WTC11 (cell line): Measurements from ENCODE around the gene PIGV.

ENCODE experiments used
- FOXJ3 ChIP-seq: sonication (generic); formaldehyde crosslinking; IDR thresholded peaks from 2 replicates; pipeline ENCODE4 v1.9.0; 2021; ENCODE audit warnings: missing genetic modification reagents, mild to moderate bottlenecking, borderline replicate concordance
- NR2C2 ChIP-seq: sonication (generic); formaldehyde crosslinking; IDR thresholded peaks from 2 replicates; pipeline ENCODE4 v1.8.0; 2022; ENCODE audit warnings: mild to moderate bottlenecking, missing genetic modification reagents
- SMAD3 ChIP-seq: sonication (generic); formaldehyde crosslinking; IDR thresholded peaks from 2 replicates; pipeline ENCODE4 v1.8.0; 2022; ENCODE audit warnings: missing genetic modification reagents, mild to moderate bottlenecking, borderline replicate concordance
- TF ChIP-seq, protein P1 (sequence below): fragments of 200-600 bp; IDR thresholded peaks from 2 replicates; pipeline ENCODE4 v1.8.0; 2022; ENCODE audit warnings: antibody characterized with exemption
- TF ChIP-seq, protein P2 (sequence below): sonication (generic); formaldehyde crosslinking; IDR thresholded peaks from 2 replicates; pipeline ENCODE4 v1.8.1; 2023; ENCODE audit warnings: mild to moderate bottlenecking, missing genetic modification reagents
- TF ChIP-seq, protein P3 (sequence below): sonication (generic); formaldehyde crosslinking; IDR thresholded peaks from 2 replicates; pipeline ENCODE4 v1.8.1; 2023; ENCODE audit warnings: mild to moderate bottlenecking, missing genetic modification reagents, moderate library complexity
- TF ChIP-seq, protein P4 (sequence below): sonication (generic); formaldehyde crosslinking; IDR thresholded peaks from 2 replicates; pipeline ENCODE4 v1.8.0; 2023; ENCODE audit warnings: missing genetic modification reagents
- TF ChIP-seq, protein P5 (sequence below): sonication (generic); formaldehyde crosslinking; IDR thresholded peaks from 2 replicates; pipeline ENCODE4 v1.8.0; 2023; ENCODE audit warnings: missing genetic modification reagents, mild to moderate bottlenecking, borderline replicate concordance
- TF ChIP-seq, protein P6 (sequence below): sonication (generic); formaldehyde crosslinking; conservative IDR thresholded peaks from 2 replicates; pipeline ENCODE4 v1.8.1; 2022; ENCODE audit warnings: mild to moderate bottlenecking, missing genetic modification reagents
- TF ChIP-seq, protein P7 (sequence below): sonication (generic); formaldehyde crosslinking; IDR thresholded peaks from 2 replicates; pipeline ENCODE4 v1.8.1; 2022; ENCODE audit warnings: low read depth, mild to moderate bottlenecking, moderate library complexity, missing genetic modification reagents, borderline replicate concordance
- TF ChIP-seq, protein P8 (sequence below): sonication (generic); formaldehyde crosslinking; IDR thresholded peaks from 2 replicates; pipeline ENCODE4 v1.8.1; 2023; ENCODE audit warnings: mild to moderate bottlenecking, missing genetic modification reagents

DNA sequence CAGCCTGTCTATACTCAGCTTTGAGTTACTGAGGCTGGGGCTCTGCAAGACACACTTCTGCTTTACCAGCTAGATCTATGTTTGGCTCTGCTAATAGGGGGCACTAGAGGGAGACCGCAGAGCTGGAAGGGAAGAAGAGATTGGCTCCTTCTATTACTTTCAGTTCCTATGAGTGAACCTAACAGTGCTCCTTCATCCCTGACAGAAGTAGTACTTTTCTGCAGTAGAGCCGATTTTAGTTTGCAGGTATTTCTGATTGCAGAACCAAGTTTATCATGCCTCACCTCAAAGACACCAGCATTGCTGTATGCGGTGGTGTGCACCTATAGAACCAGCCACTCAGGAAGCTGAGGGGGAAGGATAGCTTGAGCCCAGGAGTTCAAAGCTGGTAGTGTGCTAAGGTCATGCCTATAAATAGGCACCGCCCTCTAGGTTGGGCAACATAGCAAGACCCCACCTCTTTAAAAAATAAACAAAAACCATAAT, 33.1 kb downstream of the PIGV start:
- TF ChIP-seq, protein P1, sequence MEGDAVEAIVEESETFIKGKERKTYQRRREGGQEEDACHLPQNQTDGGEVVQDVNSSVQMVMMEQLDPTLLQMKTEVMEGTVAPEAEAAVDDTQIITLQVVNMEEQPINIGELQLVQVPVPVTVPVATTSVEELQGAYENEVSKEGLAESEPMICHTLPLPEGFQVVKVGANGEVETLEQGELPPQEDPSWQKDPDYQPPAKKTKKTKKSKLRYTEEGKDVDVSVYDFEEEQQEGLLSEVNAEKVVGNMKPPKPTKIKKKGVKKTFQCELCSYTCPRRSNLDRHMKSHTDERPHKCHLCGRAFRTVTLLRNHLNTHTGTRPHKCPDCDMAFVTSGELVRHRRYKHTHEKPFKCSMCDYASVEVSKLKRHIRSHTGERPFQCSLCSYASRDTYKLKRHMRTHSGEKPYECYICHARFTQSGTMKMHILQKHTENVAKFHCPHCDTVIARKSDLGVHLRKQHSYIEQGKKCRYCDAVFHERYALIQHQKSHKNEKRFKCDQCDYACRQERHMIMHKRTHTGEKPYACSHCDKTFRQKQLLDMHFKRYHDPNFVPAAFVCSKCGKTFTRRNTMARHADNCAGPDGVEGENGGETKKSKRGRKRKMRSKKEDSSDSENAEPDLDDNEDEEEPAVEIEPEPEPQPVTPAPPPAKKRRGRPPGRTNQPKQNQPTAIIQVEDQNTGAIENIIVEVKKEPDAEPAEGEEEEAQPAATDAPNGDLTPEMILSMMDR = no peak
- TF ChIP-seq, protein P2, sequence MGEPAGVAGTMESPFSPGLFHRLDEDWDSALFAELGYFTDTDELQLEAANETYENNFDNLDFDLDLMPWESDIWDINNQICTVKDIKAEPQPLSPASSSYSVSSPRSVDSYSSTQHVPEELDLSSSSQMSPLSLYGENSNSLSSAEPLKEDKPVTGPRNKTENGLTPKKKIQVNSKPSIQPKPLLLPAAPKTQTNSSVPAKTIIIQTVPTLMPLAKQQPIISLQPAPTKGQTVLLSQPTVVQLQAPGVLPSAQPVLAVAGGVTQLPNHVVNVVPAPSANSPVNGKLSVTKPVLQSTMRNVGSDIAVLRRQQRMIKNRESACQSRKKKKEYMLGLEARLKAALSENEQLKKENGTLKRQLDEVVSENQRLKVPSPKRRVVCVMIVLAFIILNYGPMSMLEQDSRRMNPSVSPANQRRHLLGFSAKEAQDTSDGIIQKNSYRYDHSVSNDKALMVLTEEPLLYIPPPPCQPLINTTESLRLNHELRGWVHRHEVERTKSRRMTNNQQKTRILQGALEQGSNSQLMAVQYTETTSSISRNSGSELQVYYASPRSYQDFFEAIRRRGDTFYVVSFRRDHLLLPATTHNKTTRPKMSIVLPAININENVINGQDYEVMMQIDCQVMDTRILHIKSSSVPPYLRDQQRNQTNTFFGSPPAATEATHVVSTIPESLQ (CRISPR knock-in tag) = no peak
- TF ChIP-seq, protein P3, sequence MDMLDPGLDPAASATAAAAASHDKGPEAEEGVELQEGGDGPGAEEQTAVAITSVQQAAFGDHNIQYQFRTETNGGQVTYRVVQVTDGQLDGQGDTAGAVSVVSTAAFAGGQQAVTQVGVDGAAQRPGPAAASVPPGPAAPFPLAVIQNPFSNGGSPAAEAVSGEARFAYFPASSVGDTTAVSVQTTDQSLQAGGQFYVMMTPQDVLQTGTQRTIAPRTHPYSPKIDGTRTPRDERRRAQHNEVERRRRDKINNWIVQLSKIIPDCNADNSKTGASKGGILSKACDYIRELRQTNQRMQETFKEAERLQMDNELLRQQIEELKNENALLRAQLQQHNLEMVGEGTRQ (CRISPR knock-in tag) = no peak
- TF ChIP-seq, protein P4, sequence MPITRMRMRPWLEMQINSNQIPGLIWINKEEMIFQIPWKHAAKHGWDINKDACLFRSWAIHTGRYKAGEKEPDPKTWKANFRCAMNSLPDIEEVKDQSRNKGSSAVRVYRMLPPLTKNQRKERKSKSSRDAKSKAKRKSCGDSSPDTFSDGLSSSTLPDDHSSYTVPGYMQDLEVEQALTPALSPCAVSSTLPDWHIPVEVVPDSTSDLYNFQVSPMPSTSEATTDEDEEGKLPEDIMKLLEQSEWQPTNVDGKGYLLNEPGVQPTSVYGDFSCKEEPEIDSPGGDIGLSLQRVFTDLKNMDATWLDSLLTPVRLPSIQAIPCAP (CRISPR knock-in tag) = no peak
- no peak for TF ChIP-seq FOXJ3
- TF ChIP-seq, protein P5, sequence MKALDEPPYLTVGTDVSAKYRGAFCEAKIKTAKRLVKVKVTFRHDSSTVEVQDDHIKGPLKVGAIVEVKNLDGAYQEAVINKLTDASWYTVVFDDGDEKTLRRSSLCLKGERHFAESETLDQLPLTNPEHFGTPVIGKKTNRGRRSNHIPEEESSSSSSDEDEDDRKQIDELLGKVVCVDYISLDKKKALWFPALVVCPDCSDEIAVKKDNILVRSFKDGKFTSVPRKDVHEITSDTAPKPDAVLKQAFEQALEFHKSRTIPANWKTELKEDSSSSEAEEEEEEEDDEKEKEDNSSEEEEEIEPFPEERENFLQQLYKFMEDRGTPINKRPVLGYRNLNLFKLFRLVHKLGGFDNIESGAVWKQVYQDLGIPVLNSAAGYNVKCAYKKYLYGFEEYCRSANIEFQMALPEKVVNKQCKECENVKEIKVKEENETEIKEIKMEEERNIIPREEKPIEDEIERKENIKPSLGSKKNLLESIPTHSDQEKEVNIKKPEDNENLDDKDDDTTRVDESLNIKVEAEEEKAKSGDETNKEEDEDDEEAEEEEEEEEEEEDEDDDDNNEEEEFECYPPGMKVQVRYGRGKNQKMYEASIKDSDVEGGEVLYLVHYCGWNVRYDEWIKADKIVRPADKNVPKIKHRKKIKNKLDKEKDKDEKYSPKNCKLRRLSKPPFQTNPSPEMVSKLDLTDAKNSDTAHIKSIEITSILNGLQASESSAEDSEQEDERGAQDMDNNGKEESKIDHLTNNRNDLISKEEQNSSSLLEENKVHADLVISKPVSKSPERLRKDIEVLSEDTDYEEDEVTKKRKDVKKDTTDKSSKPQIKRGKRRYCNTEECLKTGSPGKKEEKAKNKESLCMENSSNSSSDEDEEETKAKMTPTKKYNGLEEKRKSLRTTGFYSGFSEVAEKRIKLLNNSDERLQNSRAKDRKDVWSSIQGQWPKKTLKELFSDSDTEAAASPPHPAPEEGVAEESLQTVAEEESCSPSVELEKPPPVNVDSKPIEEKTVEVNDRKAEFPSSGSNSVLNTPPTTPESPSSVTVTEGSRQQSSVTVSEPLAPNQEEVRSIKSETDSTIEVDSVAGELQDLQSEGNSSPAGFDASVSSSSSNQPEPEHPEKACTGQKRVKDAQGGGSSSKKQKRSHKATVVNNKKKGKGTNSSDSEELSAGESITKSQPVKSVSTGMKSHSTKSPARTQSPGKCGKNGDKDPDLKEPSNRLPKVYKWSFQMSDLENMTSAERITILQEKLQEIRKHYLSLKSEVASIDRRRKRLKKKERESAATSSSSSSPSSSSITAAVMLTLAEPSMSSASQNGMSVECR = no peak
- TF ChIP-seq NR2C2 (CRISPR knock-in tag) = no peak
- TF ChIP-seq, protein P6, sequence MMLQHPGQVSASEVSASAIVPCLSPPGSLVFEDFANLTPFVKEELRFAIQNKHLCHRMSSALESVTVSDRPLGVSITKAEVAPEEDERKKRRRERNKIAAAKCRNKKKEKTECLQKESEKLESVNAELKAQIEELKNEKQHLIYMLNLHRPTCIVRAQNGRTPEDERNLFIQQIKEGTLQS (CRISPR knock-in tag) = no peak
- no peak for TF ChIP-seq SMAD3 (CRISPR knock-in tag)
- TF ChIP-seq, protein P7, sequence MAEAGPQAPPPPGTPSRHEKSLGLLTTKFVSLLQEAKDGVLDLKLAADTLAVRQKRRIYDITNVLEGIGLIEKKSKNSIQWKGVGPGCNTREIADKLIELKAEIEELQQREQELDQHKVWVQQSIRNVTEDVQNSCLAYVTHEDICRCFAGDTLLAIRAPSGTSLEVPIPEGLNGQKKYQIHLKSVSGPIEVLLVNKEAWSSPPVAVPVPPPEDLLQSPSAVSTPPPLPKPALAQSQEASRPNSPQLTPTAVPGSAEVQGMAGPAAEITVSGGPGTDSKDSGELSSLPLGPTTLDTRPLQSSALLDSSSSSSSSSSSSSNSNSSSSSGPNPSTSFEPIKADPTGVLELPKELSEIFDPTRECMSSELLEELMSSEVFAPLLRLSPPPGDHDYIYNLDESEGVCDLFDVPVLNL = no peak
- TF ChIP-seq, protein P8, sequence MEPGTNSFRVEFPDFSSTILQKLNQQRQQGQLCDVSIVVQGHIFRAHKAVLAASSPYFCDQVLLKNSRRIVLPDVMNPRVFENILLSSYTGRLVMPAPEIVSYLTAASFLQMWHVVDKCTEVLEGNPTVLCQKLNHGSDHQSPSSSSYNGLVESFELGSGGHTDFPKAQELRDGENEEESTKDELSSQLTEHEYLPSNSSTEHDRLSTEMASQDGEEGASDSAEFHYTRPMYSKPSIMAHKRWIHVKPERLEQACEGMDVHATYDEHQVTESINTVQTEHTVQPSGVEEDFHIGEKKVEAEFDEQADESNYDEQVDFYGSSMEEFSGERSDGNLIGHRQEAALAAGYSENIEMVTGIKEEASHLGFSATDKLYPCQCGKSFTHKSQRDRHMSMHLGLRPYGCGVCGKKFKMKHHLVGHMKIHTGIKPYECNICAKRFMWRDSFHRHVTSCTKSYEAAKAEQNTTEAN (CRISPR knock-in tag) = no peak
